G401.6 (cell line): ENCODE results near the gene CUX1.

Source experiments
- FAIRE-seq: peaks from 2 replicates; lab custom pipeline; 2012; peaks lifted over from hg19 to GRCh38; lab: Jason Lieb, UNC

Gene CUX1

GRCh38 chr7:101959829-101960228, 142.4 kb downstream of the CUX1 start:
- no peak for FAIRE-seq

- no peak for FAIRE-seq
These were observed 142.9 kb downstream of the CUX1 start for GRCh38 chr7:101960323-101960722.

- FAIRE-seq = no peak
These were observed 143.7 kb downstream of the CUX1 start for GRCh38 chr7:101960985-101961708.

- FAIRE-seq = no peak
These were observed 144.4 kb downstream of the CUX1 start for GRCh38 chr7:101961811-101962210.

GRCh38 chr7:101963693-101964092, 146.3 kb downstream of the CUX1 start:
- no peak for FAIRE-seq

- no peak for FAIRE-seq
These were observed 147.4 kb downstream of the CUX1 start for GRCh38 chr7:101964680-101965452.

GRCh38 chr7:101968720-101969466, 151.5 kb downstream of the CUX1 start:
- no peak for FAIRE-seq

GRCh38 chr7:101969997-101970585, 152.7 kb downstream of the CUX1 start:
- no peak for FAIRE-seq

GRCh38 chr7:101970801-101971200, 153.4 kb downstream of the CUX1 start:
- no peak for FAIRE-seq

GRCh38 chr7:101971457-101971856, 154.0 kb downstream of the CUX1 start:
- no peak for FAIRE-seq

- no peak for FAIRE-seq
These were observed 155.2 kb downstream of the CUX1 start for GRCh38 chr7:101972627-101973026.

- no peak for FAIRE-seq
These were observed 155.7 kb downstream of the CUX1 start for GRCh38 chr7:101973130-101973529.

GRCh38 chr7:101974393-101974792, 157.0 kb downstream of the CUX1 start:
- no peak for FAIRE-seq

- FAIRE-seq = no peak
These were observed 157.6 kb downstream of the CUX1 start for GRCh38 chr7:101975046-101975445.

- no peak for FAIRE-seq
These were observed 159.0 kb downstream of the CUX1 start for GRCh38 chr7:101976411-101976810.

- no peak for FAIRE-seq
These were observed 159.8 kb downstream of the CUX1 start for GRCh38 chr7:101977249-101977648.

- no peak for FAIRE-seq
These were observed 161.3 kb downstream of the CUX1 start for GRCh38 chr7:101978683-101979082.

GRCh38 chr7:101983147-101983811, 165.9 kb downstream of the CUX1 start:
- FAIRE-seq = no peak

GRCh38 chr7:101984133-101984879, 166.9 kb downstream of the CUX1 start:
- FAIRE-seq = no peak

GRCh38 chr7:101985057-101985902, 167.9 kb downstream of the CUX1 start:
- no peak for FAIRE-seq
